GM12872 (cell line): ENCODE data around the gene CCDC83.

Experiments used
- TF ChIP-seq, protein P1 (sequence below): IDR thresholded peaks from 3 replicates; pipeline ENCODE4 v1.5.1; 2011; ENCODE audit warnings: low read depth, mild to moderate bottlenecking, low read length, moderate library complexity; ENCODE audit not compliant: insufficient read depth

Gene CCDC83

DNA sequence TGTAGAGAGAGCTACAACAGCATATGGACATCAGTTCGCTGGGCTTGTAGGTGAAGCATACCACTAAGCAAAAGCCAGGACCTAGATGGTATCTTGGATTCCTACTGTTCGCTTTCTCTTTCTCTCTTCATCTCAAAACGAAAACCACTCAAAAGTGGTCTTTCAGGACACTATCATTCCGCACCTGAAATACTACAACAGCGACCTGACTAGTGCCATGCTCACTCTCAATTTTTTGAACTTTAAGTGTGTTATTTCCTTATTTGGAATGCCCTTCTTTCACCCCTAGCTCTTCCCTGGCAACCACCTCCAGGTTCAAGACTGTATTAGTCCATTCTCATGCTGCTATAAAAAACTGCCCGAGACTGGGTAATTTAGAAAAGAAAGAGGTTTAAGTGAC is 59.2 kb downstream of the CCDC83 start:
- TF ChIP-seq, protein P1, sequence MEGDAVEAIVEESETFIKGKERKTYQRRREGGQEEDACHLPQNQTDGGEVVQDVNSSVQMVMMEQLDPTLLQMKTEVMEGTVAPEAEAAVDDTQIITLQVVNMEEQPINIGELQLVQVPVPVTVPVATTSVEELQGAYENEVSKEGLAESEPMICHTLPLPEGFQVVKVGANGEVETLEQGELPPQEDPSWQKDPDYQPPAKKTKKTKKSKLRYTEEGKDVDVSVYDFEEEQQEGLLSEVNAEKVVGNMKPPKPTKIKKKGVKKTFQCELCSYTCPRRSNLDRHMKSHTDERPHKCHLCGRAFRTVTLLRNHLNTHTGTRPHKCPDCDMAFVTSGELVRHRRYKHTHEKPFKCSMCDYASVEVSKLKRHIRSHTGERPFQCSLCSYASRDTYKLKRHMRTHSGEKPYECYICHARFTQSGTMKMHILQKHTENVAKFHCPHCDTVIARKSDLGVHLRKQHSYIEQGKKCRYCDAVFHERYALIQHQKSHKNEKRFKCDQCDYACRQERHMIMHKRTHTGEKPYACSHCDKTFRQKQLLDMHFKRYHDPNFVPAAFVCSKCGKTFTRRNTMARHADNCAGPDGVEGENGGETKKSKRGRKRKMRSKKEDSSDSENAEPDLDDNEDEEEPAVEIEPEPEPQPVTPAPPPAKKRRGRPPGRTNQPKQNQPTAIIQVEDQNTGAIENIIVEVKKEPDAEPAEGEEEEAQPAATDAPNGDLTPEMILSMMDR = no peak

DNA sequence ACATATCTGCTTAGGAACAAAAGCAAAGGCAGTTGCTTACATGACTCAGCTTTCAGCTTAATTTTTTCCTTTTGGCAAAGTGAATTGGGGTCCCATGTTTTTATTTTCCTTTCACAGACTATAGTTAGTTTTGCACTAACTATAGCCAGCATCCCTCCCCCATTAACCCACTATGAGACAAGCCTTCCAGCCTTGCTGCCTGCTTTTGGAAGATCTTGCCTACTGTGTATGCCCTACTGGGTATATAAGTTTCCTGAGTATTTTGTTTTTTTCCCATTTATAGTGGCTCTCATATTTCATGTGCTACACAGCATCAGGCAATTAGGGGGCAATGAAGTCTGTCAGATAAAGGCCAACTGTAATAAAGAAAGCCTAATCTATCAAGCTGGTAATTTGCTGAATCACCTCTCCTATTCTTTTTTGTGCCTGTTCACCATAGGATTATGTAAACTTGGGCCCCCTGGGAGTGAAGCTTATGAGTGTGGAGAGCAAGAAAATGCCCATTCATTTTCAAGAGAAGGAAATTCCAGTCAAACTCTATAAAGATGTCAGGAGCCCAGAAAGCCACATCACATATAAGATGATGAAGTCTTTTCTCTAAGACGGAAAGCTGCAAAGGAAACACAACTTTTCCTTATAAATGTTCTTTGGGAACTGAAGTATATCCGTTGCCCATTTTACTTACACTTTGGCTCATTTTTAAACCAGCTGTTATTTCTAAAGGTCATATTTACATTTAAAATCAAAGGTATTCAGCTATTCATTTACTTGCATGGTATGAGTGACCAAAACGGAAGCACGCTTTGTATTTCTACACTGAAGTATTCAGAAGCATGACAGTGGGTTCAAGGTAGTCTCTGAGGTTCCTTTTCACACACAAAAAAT is 64.0 kb downstream of the CCDC83 start:
- TF ChIP-seq, protein P1 = no peak

DNA sequence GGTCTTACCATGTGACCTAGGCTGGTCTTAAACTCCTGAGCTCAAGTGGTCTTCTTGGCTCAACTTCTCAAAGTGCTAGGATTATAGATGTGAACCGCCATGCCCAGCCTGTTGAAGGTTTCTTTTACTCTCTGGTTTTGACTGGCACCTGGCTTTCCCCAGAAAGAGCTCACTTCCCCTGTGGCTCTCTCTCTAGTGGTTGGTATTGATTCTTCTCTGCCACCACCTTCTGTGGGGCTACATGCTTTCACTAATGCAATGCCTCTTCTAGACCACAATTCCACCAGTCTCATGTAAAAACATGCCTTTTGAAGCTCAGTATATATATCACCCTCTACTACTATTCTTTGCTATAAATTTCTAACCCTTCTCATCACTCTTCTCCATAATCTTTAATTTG is 67.2 kb downstream of the CCDC83 start:
- TF ChIP-seq, protein P1 = no peak

DNA sequence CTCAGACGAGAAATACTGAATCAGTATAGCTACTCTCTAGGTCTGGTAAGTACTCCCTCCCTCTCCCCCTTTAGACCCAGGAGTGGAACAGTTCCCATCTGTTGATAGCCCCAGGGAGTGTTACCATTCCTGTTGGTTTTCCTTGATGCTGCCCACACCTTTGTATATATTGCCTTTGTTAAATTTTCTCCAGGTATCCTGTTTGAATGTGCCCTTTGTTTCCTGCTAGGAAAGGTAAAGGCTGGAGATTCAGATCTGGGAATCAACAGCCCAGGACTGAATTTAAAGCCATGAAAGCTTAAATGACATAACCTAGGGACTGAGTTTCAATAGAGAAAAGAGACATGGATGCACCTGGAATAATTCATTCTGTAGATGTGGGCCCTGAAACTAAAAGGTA is 68.3 kb downstream of the CCDC83 start:
- TF ChIP-seq, protein P1 = no peak

DNA sequence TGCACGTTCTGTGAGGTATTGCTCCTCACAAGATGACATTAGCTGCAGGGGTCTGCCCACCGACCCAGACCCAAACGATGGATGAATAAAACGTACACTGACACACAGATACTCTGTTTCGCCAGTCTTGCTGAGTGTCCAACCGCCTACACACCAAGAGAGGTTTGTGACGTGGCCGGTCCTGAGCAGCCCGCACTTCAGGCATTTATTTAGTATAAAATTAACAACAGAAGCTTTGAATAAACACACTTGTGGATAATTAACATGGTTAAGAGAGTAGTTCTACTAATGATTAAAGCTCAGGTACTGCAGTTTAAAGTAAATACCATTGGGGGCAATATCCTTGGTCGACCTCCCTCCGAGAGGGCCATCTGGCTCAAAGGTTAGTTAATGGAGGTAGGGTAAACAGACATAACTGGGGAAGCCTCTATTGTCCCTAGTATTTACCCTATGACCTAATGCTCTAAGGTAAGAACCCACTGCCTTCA is 75.7 kb downstream of the CCDC83 start:
- TF ChIP-seq, protein P1 = no peak

DNA sequence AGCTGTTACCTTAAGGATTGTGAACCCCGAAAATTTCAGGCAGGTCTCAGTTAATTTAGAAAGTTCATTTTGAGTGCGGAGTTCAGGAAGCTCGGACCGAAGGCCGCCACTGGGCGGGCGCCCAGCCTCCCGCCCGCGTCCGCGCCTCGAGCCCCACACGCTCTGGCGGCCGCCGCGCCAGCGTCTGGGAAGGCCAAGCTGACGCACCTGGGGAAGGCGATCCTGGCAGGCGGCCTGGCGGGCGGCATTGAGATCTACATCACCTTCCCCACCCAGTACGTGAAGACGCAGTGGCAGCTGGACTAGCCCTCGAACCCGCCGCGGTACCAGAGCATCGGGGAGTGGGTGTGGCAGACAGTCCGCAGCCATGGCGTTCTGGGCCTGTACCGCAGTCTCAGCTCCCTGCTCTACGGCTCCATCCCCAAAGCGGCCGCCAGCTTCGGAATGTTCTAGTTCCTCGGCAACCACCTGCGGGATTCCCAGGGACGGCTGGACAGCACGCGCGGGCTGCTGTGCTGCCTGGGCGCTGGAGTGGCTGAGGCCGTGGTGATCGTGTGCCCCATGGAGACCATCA is 79.5 kb downstream of the CCDC83 start:
- TF ChIP-seq, protein P1 = no peak

DNA sequence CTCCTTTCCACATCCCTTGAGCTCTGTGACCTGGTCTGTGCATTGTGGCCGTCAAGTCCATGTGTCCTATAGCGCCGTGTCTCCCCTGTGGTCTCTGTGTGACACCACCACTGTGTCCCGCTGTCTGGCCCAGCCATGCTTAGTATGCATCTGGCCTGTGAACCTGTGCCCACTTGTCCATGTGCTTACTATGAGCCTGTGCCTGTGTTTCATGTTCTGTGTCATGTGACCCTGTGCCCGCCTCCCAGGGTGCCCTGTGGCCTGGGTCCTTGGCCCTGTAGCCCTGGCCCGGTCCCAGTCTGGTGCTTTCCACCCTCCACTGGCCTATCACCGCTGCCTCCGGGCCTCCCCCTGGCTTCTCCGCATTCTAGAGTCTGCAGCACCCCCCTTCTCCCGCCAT is 80.6 kb downstream of the CCDC83 start:
- TF ChIP-seq, protein P1 = no peak
